Adipocyte (in vitro differentiated cells): Measurements from ENCODE around the gene LOXL1.
"Not testable (repeated sequence)": the region's sequence is repeated elsewhere in the genome, so short reads cannot be mapped to it uniquely, and the experiment has no call there.

Experiments
- DNase-seq: peaks from one replicate; pipeline ENCODE4 v3.0.0-alpha.2; 2015; ENCODE audit warnings: low read depth
- H3K27me3 ChIP-seq: replicated peaks from 2 replicates; pipeline ENCODE4 v1.7.0; 2013; ENCODE audit warnings: mild to moderate bottlenecking, low read length, moderate library complexity; ENCODE audit not compliant: control insufficient read depth, insufficient read depth
- H3K36me3 ChIP-seq: 2 replicates; pipeline ENCODE4 v1.7.0; 2013; ENCODE audit warnings: low read length, mild to moderate bottlenecking, moderate library complexity; ENCODE audit not compliant: control insufficient read depth, insufficient read depth, severe bottlenecking
- H3K4me1 ChIP-seq: 2 replicates; pipeline ENCODE4 v1.7.0; 2013; ENCODE audit warnings: mild to moderate bottlenecking, low read length, moderate library complexity; ENCODE audit not compliant: control insufficient read depth, insufficient read depth
- H3K4me3 ChIP-seq: 2 replicates; pipeline ENCODE4 v1.7.0; 2013; ENCODE audit warnings: mild to moderate bottlenecking, low read length, moderate library complexity
- H3K9ac ChIP-seq: 2 replicates; pipeline ENCODE4 v1.7.0; 2013; ENCODE audit warnings: mild to moderate bottlenecking, low read length, moderate library complexity
- H3K9me3 ChIP-seq: 2 replicates; pipeline ENCODE4 v1.7.0; 2013; ENCODE audit warnings: mild to moderate bottlenecking, low read length, moderate library complexity; ENCODE audit not compliant: control insufficient read depth

LOXL1 gene

DNA sequence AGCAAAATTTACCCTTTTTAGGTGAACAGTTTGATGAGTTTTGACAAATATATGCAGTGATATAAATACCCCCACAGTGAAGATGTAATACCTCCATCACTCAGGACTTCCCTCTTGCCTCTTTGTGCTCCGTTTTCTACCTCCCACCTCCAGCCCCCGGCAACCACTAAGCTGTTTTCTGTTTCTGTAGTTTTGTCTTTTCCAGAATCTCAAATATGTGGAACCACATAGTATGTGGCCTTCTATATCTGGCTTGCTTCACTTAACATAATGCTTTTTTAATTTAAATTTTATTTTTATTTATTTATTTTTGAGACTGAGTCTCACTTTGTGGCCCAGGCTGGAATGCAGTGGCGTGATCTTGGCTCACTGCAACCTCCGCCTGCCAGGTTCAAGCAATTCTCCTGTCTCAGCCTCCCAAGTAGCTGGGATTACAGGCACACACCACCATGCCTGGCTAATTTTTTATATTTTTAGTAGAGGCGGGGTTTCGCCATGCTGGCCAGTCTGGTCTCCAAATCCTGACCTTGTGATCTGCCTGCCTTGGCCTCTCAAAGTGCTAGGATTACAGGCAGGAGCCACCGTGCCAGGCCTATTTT, 34.3 kb downstream of the LOXL1 start:
- H3K4me3 ChIP-seq, DNase-seq, H3K9me3 ChIP-seq, H3K27me3 ChIP-seq, H3K36me3 ChIP-seq, H3K9ac ChIP-seq: not testable (repeated sequence)
- H3K4me1 ChIP-seq: peaks cover 28% of the 10 kb centered on the region

DNA sequence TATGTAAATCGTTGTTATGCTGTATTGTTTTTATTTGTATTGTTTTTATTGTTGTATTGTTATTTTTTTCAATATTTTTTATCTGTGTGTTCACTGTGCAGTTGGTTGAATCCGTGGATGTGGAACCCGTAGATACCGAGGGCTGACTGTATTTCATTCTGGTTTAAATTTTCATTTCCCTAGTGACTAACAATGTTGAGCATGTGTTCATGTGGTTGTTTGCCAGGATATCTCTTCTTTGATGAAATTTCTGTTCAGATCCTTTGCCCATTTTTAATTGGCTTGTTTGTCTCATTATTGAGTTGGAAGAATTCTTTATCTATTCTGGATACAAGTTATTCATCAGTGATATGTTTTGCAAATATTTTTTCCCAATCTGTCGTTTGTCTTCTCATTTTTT, 36.2 kb downstream of the LOXL1 start:
- peaks cover 21% of the 10 kb centered on the region for H3K4me1 ChIP-seq
- no peaks in the 10 kb centered on the region for H3K27me3 ChIP-seq
- H3K9ac ChIP-seq: no peak overlapping the region
- DNase-seq: no peak
- H3K36me3 ChIP-seq: no peaks in the 10 kb centered on the region
- H3K4me3 ChIP-seq: no peak overlapping the region
- no peaks in the 10 kb centered on the region for H3K9me3 ChIP-seq

GRCh38 chr15:73964736-73965093, 38.5 kb downstream of the LOXL1 start:
- Histone ChIP-seq H3K4me1 (peaks cover 16% of the 10 kb centered on the region), H3K9ac (peak overlapping the region; percentile 1), H3K36me3 (no peaks in the 10 kb centered on the region), H3K9me3 (no peaks in the 10 kb centered on the region), H3K27me3 (no peaks in the 10 kb centered on the region), H3K4me3 (no peak overlapping the region)
- peak; percentile 86 for DNase-seq

DNA sequence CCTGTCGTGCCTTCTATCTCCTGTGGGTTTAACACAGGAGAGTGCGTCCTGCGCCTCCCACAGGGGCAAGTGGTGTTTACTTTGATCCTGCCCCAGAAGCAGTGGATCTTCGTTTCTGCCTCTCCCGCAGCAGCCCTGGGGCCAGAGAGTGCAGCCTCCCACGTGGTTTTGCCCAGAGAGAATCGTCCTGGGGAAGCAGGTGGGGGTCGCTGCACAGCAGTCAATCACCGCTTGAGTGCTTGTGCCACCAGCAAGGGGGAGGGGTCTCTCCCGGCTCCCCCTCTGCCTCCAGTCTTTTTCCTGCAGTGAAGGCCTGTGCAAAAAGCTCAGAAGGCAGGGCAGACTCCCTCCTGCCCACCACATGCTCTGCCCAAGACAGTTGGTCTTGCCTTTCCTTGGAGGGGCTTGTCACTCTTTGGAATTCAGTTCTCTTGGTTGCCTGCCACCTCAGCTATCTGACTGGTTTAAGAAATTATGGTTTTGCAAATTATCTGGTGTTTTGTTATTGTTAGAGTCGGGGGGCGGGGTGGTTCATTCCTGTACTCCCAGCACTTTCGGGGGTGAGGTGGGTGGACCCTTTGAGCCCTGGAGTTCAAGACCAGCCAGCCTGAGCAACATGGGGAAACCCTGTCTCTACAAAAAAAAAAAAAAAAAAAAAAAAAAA, 39.0 kb downstream of the LOXL1 start:
- H3K9ac ChIP-seq: peak overlapping the region; percentile 1
- DNase-seq: no peak
- no peaks in the 10 kb centered on the region for H3K27me3 ChIP-seq
- H3K4me3 ChIP-seq: no peak overlapping the region
- no peaks in the 10 kb centered on the region for H3K9me3 ChIP-seq
- peaks cover 16% of the 10 kb centered on the region for H3K4me1 ChIP-seq
- H3K36me3 ChIP-seq: no peaks in the 10 kb centered on the region

GRCh38 chr15:73965758-73966113, 39.5 kb downstream of the LOXL1 start:
- Histone ChIP-seq H3K9ac (no peak overlapping the region), H3K4me3 (no peak overlapping the region), H3K27me3 (no peaks in the 10 kb centered on the region), H3K4me1 (peaks cover 16% of the 10 kb centered on the region), H3K36me3 (no peaks in the 10 kb centered on the region), H3K9me3 (no peaks in the 10 kb centered on the region)
- peak; percentile 63 for DNase-seq

- H3K36me3 ChIP-seq: no peaks in the 10 kb centered on the region
- DNase-seq: no peak
- H3K27me3 ChIP-seq: no peaks in the 10 kb centered on the region
- no peak overlapping the region for H3K4me3 ChIP-seq
- no peaks in the 10 kb centered on the region for H3K9me3 ChIP-seq
- peaks cover 23% of the 10 kb centered on the region for H3K4me1 ChIP-seq
- H3K9ac ChIP-seq: no peak overlapping the region
Observed at GRCh38 chr15:73968461-73968860, 42.2 kb downstream of the LOXL1 start.

DNA sequence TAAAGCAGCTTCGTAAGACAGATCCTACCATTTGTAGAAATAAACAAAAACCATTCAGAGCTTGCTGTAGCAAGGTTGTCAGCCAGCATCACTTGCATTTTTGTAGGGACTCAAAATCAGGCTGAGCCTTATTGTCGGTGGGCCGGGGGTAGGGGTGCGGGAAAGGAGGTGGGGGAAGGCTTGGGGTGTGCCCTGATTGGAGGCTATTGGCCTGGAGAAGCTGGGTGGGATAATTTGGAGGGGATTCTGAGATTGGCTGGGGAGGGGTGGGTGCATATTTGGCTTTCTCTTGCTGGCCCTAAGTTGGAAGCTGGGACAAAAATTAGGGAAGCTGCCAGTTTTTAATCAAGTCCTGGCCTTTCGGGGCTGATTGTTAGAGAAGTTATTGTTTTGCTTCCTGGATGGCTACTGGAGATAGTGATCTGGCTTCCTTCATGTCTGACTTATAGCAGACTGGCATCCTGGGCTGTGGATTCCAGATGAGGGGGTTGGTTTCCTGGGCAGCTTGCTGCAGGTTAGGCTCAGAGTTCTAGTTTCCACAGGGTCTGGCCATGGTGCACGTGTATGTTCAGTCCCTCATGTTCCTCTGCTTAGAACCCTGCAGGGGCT, 43.0 kb downstream of the LOXL1 start:
- H3K27me3 ChIP-seq: no peaks in the 10 kb centered on the region
- no peak overlapping the region for H3K4me3 ChIP-seq
- H3K9me3 ChIP-seq: no peaks in the 10 kb centered on the region
- no peaks in the 10 kb centered on the region for H3K36me3 ChIP-seq
- DNase-seq: no peak
- peaks cover 23% of the 10 kb centered on the region for H3K4me1 ChIP-seq
- no peak overlapping the region for H3K9ac ChIP-seq

GRCh38 chr15:73972984-73973682, 46.9 kb downstream of the LOXL1 start:
- Histone ChIP-seq H3K4me3 (peak overlapping the region; percentile 54), H3K9ac (peak overlapping the region; percentile 71), H3K36me3 (no peaks in the 10 kb centered on the region), H3K27me3 (no peaks in the 10 kb centered on the region), H3K9me3 (no peaks in the 10 kb centered on the region), H3K4me1 (peaks cover 8% of the 10 kb centered on the region)
- DNase-seq: peak; percentile 95

DNA sequence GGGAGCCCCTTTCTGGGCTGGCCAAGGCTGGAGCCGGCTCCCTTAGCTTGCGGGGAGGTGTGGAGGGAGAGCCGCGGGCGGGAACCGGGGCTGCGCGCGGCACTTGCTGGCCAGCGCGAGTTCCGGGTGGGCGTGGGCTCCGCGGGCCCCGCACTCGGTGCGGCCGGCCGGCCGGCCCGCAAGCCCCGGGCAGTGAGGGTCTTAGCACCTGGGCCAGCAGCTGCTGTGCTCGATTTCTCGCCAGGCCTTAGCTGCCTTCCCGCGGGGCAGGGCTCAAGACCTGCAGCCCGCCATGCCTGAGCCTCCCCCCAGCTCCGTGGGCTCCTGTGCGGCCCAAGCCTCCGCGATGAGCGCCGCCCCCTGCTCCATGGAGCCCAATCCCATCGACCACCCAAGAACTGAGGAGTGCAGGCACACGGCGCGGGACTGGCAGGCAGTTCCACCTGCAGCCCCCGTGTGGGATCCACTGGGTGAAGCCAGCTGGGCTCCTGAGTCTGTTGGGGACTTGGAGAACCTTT, 47.5 kb downstream of the LOXL1 start:
- not testable (repeated sequence) for H3K9ac ChIP-seq, H3K4me1 ChIP-seq, H3K4me3 ChIP-seq, H3K36me3 ChIP-seq, H3K9me3 ChIP-seq, DNase-seq, H3K27me3 ChIP-seq

DNA sequence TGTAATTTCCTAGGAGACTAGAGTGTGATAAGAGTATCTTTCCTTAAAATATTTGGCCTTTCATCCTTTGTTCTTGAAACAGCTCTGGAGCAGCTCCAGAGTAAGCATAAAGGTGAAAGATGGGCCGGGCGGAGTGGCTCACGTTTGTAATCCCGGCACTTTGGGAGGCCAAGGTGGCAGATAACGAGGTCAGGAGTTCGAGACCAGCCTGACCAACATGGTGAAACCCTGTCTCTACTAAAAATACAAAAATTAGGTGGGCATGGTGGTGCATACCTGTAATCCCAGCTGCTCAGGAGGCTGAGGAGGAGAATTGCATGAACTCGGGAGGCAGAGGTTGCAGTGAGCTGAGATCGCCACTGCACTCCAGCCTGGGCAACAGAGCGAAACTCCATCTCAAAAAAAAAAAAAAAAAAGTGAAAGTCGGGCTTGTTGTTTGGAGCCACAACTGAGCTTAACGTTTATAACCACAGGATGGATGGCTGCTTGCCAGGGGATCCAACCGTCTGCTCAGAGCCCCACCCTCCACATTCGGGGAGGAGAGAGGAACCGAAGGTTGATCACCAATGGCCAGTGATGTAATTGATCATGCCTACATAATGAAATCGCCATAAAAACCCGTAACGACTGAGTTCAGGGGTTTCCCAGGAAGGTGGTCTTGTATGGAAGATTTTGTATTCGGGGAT, 49.3 kb downstream of the LOXL1 start:
- DNase-seq: not testable (repeated sequence)

GRCh38 chr15:73978896-73979295, 52.6 kb downstream of the LOXL1 start:
- H3K36me3 ChIP-seq: no peaks in the 10 kb centered on the region
- peaks cover 26% of the 10 kb centered on the region for H3K4me1 ChIP-seq
- no peak overlapping the region for H3K9ac ChIP-seq
- H3K9me3 ChIP-seq: no peaks in the 10 kb centered on the region
- no peak overlapping the region for H3K4me3 ChIP-seq
- no peak for DNase-seq
- H3K27me3 ChIP-seq: no peaks in the 10 kb centered on the region

More for the DNA sequence above, 49.3 kb downstream of the LOXL1 start:
- H3K9me3 ChIP-seq, H3K4me1 ChIP-seq, H3K36me3 ChIP-seq, H3K27me3 ChIP-seq, H3K4me3 ChIP-seq, H3K9ac ChIP-seq: not testable (repeated sequence)
